HepG2 (cell line): Measurements from ENCODE around the gene FLT3LG. TPM values are rescaled to one million over a fixed set of nuclear protein-coding genes. Genes with fewer than 3 reads are reported as not detected.

Experiments used
- CAMTA2 ChIP-seq: sonication (generic); formaldehyde crosslinking; IDR thresholded peaks from 2 replicates; pipeline ENCODE4 v1.4.0; 2020; ENCODE audit warnings: mild to moderate bottlenecking, missing genetic modification reagents, borderline replicate concordance
- DPF2 ChIP-seq: sonication (generic); formaldehyde crosslinking; IDR thresholded peaks from 2 replicates; pipeline ENCODE4 v1.4.0; 2020; ENCODE audit warnings: mild to moderate bottlenecking, low read depth, missing genetic modification reagents, borderline replicate concordance
- EP300 ChIP-seq, 3 experiments: sonication (generic) in 1 of 3; formaldehyde crosslinking in 1 of 3; IDR thresholded peaks; 2 replicates each; pipeline versions ENCODE4 v1.5.1 to v1.6.1; 2011 to 2020; ENCODE audit warnings: low read depth in 2 of 3, low read length in 2 of 3, borderline replicate concordance in 1 of 3, improper control_type of control experiment in 1 of 3, mild to moderate bottlenecking in 1 of 3, missing genetic modification reagents in 1 of 3, moderate library complexity in 1 of 3
- FLYWCH1 ChIP-seq: sonication (generic); formaldehyde crosslinking; IDR thresholded peaks from 2 replicates; pipeline ENCODE4 v1.8.1; 2023; ENCODE audit warnings: mild to moderate bottlenecking, missing genetic modification reagents
- HCFC1 ChIP-seq: fragments of 150-350 bp; IDR thresholded peaks from 2 replicates; pipeline ENCODE4 v1.6.1; 2014; ENCODE audit warnings: low read depth, low read length
- HIVEP1 ChIP-seq: sonication (generic); formaldehyde crosslinking; IDR thresholded peaks from 2 replicates; pipeline ENCODE4 v1.4.0; 2020; ENCODE audit warnings: mild to moderate bottlenecking, missing genetic modification reagents
- MAFF ChIP-seq: IDR thresholded peaks from 2 replicates; pipeline ENCODE4 v1.6.1; 2011; ENCODE audit warnings: low read depth, low read length, improper control_type of control experiment
- POLR2A ChIP-seq, 2 experiments: IDR thresholded peaks; 2 replicates each; pipeline ENCODE4 v1.6.1; 2011; ENCODE audit warnings: low read depth in 2 of 2, low read length in 2 of 2, mild to moderate bottlenecking in 1 of 2, moderate library complexity in 1 of 2; ENCODE audit not compliant: insufficient read depth in 1 of 2
- RELA ChIP-seq: sonication (generic); formaldehyde crosslinking; IDR thresholded peaks from 2 replicates; pipeline ENCODE4 v1.4.0; 2020; ENCODE audit warnings: missing genetic modification reagents
- SYNCRIP ChIP-seq: fragments of 200-400 bp; formaldehyde crosslinking; IDR thresholded peaks from 2 replicates; pipeline ENCODE4 v1.6.1; 2018; ENCODE audit warnings: mild to moderate bottlenecking, low read depth, low read length; ENCODE audit not compliant: insufficient read depth
- ZBTB21 ChIP-seq: sonication (generic); formaldehyde crosslinking; IDR thresholded peaks from 2 replicates; pipeline ENCODE4 v1.4.0; 2020; ENCODE audit warnings: missing genetic modification reagents
- ZBTB8A ChIP-seq: sonication (generic); formaldehyde crosslinking; IDR thresholded peaks from 2 replicates; pipeline ENCODE4 v1.4.0; 2020; ENCODE audit warnings: mild to moderate bottlenecking, low read depth, missing genetic modification reagents, borderline replicate concordance
- ZFP62 ChIP-seq: sonication (generic); formaldehyde crosslinking; IDR thresholded peaks from 2 replicates; pipeline ENCODE4 v1.4.0; 2020; ENCODE audit warnings: missing genetic modification reagents
- ZNF337 ChIP-seq: sonication (generic); formaldehyde crosslinking; IDR thresholded peaks from 2 replicates; pipeline ENCODE4 v1.5.1; 2020; ENCODE audit warnings: missing genetic modification reagents, low read depth, mild to moderate bottlenecking, borderline replicate concordance
- ZNF709 ChIP-seq: sonication (generic); formaldehyde crosslinking; IDR thresholded peaks from 2 replicates; pipeline ENCODE4 v1.5.0; 2020; ENCODE audit warnings: mild to moderate bottlenecking, missing genetic modification reagents
- ZNF713 ChIP-seq: sonication (generic); formaldehyde crosslinking; IDR thresholded peaks from 2 replicates; pipeline ENCODE4 v1.4.0; 2020; ENCODE audit warnings: mild to moderate bottlenecking, missing genetic modification reagents
- ZNF720 ChIP-seq: sonication (generic); formaldehyde crosslinking; IDR thresholded peaks from 2 replicates; pipeline ENCODE4 v1.4.0; 2020; ENCODE audit warnings: missing genetic modification reagents
- ZNF772 ChIP-seq: sonication (generic); formaldehyde crosslinking; IDR thresholded peaks from 2 replicates; pipeline ENCODE4 v1.5.0; 2020; ENCODE audit warnings: mild to moderate bottlenecking, missing genetic modification reagents
- ZSCAN29 ChIP-seq: sonication (generic); formaldehyde crosslinking; conservative IDR thresholded peaks from 2 replicates; pipeline ENCODE4 v1.4.0; 2020; ENCODE audit warnings: mild to moderate bottlenecking, missing genetic modification reagents
- polyA plus RNA-seq, 8 experiments: library from polyadenylated mRNA; depleted of rRNA in 3 of 8; stranded (reverse) in 7 of 8; unstranded in 1 of 8; fragments of >200 nt; fragmentation: Illumina TruSeq in 4 of 8; extraction: Trizol in 4 of 8; gene quantifications; 2 replicates each; pipeline versions ENCODE4 v1.2.1 to v1.2.3, GENCODE V29; 2011 to 2016; ENCODE audit warnings: low read depth in 4 of 8, missing spikeins in 1 of 8, mixed read lengths in 1 of 8; ENCODE audit not compliant: insufficient read depth in 1 of 8
- total RNA-seq, 5 experiments: library from RNA; depleted of rRNA; stranded (reverse); fragments of >200 nt; fragmentation: Illumina TruSeq; extraction: Trizol; gene quantifications; 2 replicates each; pipeline ENCODE4 v1.2.3, GENCODE V29; 2016; ENCODE audit warnings: low read depth in 1 of 5
- TF ChIP-seq, protein P1 (sequence below): IDR thresholded peaks from 2 replicates; pipeline ENCODE4 v1.6.1; 2018; ENCODE audit warnings: missing genetic modification reagents, mild to moderate bottlenecking, missing compliant biosample characterization
- TF ChIP-seq, protein P2 (sequence below): IDR thresholded peaks from 2 replicates; pipeline ENCODE4 v1.6.1; 2016; ENCODE audit warnings: mild to moderate bottlenecking
- TF ChIP-seq, protein P3 (sequence below): sonication (generic); formaldehyde crosslinking; IDR thresholded peaks from 2 replicates; pipeline ENCODE4 v1.4.0; 2020; ENCODE audit warnings: mild to moderate bottlenecking, missing genetic modification reagents
- TF ChIP-seq, protein P4 (sequence below): sonication (generic); formaldehyde crosslinking; IDR thresholded peaks from 2 replicates; pipeline ENCODE4 v1.5.1; 2020; ENCODE audit warnings: missing genetic modification reagents, mild to moderate bottlenecking, borderline replicate concordance
- TF ChIP-seq, protein P5 (sequence below): sonication (generic); formaldehyde crosslinking; IDR thresholded peaks from 2 replicates; pipeline ENCODE4 v1.5.0; 2020; ENCODE audit warnings: mild to moderate bottlenecking, missing genetic modification reagents, moderate library complexity

Gene FLT3LG
- total and polyA plus RNA-seq, 2 of the 13 experiments (the other 11 are each of a cell fraction or from before 2014, with no cell fraction given), result 1.5 to 2.6 TPM

DNA sequence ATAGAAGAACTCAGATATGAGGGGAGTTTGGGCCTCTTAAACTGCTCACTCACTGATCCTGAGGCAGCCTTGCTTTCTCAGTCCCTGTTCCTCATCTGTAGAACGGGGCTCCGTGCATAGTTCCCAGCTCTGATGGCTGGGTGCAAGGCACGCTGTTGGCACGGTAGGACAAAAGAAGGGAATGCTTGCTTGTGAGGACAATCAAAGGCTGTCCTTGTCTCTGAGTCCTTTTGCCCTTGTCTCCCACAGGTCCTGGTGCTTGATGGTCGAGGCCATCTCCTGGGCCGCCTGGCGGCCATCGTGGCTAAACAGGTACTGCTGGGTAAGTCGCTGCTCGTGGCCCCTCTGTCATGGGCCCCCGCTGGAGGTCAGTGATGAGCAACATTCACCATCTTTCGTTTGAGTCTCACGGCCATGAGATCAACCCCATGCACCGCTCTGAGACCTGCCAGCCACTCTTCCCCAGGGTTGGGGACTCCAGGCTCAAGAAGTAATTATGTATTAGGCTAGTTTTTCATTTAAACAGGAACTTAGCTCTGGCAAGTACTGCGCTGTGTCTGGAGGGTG, 15.7 kb downstream of the FLT3LG start (continued):
- TF ChIP-seq, protein P1, sequence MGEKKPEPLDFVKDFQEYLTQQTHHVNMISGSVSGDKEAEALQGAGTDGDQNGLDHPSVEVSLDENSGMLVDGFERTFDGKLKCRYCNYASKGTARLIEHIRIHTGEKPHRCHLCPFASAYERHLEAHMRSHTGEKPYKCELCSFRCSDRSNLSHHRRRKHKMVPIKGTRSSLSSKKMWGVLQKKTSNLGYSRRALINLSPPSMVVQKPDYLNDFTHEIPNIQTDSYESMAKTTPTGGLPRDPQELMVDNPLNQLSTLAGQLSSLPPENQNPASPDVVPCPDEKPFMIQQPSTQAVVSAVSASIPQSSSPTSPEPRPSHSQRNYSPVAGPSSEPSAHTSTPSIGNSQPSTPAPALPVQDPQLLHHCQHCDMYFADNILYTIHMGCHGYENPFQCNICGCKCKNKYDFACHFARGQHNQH (CRISPR knock-in tag), result no peak
- TF ChIP-seq ZNF337 (CRISPR knock-in tag), result no peak
- no peak for TF ChIP-seq FLYWCH1
- TF ChIP-seq ZSCAN29 (CRISPR knock-in tag), result no peak
- no peak for TF ChIP-seq ZNF709
- no peak for TF ChIP-seq SYNCRIP
- no peak for TF ChIP-seq ZNF720 (CRISPR knock-in tag)
- no peak for TF ChIP-seq ZNF772 (CRISPR knock-in tag)
- TF ChIP-seq ZNF713, result no peak
- no peak for TF ChIP-seq DPF2 (CRISPR knock-in tag)
- no peak for TF ChIP-seq EP300 (IDR thresholded peaks at IDR 0.05; ENCODE audit: low read depth in 2 of 2, low read length in 2 of 2)
- TF ChIP-seq EP300 (CRISPR knock-in tag; IDR thresholded peaks at IDR 0.05; ENCODE audit: borderline replicate concordance), result no peak
- no peak for TF ChIP-seq HCFC1
- no peak for TF ChIP-seq RELA (CRISPR knock-in tag)
- TF ChIP-seq, protein P2, sequence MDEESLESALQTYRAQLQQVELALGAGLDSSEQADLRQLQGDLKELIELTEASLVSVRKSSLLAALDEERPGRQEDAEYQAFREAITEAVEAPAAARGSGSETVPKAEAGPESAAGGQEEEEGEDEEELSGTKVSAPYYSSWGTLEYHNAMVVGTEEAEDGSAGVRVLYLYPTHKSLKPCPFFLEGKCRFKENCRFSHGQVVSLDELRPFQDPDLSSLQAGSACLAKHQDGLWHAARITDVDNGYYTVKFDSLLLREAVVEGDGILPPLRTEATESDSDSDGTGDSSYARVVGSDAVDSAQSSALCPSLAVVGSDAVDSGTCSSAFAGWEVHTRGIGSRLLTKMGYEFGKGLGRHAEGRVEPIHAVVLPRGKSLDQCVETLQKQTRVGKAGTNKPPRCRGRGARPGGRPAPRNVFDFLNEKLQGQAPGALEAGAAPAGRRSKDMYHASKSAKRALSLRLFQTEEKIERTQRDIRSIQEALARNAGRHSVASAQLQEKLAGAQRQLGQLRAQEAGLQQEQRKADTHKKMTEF (CRISPR knock-in tag), result peak; percentile 50
- no peak for TF ChIP-seq CAMTA2
- TF ChIP-seq ZBTB21 (CRISPR knock-in tag), result no peak
- TF ChIP-seq, protein P3, sequence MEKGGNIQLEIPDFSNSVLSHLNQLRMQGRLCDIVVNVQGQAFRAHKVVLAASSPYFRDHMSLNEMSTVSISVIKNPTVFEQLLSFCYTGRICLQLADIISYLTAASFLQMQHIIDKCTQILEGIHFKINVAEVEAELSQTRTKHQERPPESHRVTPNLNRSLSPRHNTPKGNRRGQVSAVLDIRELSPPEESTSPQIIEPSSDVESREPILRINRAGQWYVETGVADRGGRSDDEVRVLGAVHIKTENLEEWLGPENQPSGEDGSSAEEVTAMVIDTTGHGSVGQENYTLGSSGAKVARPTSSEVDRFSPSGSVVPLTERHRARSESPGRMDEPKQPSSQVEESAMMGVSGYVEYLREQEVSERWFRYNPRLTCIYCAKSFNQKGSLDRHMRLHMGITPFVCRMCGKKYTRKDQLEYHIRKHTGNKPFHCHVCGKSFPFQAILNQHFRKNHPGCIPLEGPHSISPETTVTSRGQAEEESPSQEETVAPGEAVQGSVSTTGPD (CRISPR knock-in tag), result no peak
- TF ChIP-seq, protein P4, sequence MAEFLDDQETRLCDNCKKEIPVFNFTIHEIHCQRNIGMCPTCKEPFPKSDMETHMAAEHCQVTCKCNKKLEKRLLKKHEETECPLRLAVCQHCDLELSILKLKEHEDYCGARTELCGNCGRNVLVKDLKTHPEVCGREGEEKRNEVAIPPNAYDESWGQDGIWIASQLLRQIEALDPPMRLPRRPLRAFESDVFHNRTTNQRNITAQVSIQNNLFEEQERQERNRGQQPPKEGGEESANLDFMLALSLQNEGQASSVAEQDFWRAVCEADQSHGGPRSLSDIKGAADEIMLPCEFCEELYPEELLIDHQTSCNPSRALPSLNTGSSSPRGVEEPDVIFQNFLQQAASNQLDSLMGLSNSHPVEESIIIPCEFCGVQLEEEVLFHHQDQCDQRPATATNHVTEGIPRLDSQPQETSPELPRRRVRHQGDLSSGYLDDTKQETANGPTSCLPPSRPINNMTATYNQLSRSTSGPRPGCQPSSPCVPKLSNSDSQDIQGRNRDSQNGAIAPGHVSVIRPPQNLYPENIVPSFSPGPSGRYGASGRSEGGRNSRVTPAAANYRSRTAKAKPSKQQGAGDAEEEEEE (CRISPR knock-in tag), result no peak
- no peak for TF ChIP-seq ZFP62
- peak; percentile 50 to 84 for TF ChIP-seq POLR2A (IDR thresholded peaks at IDR 0.05; ENCODE audit: insufficient read depth in 1 of 2, low read depth in 2 of 2, low read length in 2 of 2)
- TF ChIP-seq HIVEP1 (CRISPR knock-in tag), result no peak
- TF ChIP-seq, protein P5, sequence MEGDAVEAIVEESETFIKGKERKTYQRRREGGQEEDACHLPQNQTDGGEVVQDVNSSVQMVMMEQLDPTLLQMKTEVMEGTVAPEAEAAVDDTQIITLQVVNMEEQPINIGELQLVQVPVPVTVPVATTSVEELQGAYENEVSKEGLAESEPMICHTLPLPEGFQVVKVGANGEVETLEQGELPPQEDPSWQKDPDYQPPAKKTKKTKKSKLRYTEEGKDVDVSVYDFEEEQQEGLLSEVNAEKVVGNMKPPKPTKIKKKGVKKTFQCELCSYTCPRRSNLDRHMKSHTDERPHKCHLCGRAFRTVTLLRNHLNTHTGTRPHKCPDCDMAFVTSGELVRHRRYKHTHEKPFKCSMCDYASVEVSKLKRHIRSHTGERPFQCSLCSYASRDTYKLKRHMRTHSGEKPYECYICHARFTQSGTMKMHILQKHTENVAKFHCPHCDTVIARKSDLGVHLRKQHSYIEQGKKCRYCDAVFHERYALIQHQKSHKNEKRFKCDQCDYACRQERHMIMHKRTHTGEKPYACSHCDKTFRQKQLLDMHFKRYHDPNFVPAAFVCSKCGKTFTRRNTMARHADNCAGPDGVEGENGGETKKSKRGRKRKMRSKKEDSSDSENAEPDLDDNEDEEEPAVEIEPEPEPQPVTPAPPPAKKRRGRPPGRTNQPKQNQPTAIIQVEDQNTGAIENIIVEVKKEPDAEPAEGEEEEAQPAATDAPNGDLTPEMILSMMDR (CRISPR knock-in tag), result peak; percentile 77
- TF ChIP-seq MAFF, result no peak
- no peak for TF ChIP-seq ZBTB8A (CRISPR knock-in tag)
